ENCODE data around the gene MCM9.

Gene MCM9

GRCh38 chr6:118917546-118918328 lies 17.2 kb downstream of the MCM9 start:
- H3K4me1 ChIP-seq (ENCODE audit: control insufficient read depth in 1 of 2, insufficient read depth in 1 of 2, low read depth in 1 of 2, low read length in 1 of 2) = no peaks in the 10 kb centered on the region
- H3K27ac ChIP-seq = no peak overlapping the region
- no peaks in the 10 kb centered on the region for H3K27me3 ChIP-seq
- TF ChIP-seq, protein P1, sequence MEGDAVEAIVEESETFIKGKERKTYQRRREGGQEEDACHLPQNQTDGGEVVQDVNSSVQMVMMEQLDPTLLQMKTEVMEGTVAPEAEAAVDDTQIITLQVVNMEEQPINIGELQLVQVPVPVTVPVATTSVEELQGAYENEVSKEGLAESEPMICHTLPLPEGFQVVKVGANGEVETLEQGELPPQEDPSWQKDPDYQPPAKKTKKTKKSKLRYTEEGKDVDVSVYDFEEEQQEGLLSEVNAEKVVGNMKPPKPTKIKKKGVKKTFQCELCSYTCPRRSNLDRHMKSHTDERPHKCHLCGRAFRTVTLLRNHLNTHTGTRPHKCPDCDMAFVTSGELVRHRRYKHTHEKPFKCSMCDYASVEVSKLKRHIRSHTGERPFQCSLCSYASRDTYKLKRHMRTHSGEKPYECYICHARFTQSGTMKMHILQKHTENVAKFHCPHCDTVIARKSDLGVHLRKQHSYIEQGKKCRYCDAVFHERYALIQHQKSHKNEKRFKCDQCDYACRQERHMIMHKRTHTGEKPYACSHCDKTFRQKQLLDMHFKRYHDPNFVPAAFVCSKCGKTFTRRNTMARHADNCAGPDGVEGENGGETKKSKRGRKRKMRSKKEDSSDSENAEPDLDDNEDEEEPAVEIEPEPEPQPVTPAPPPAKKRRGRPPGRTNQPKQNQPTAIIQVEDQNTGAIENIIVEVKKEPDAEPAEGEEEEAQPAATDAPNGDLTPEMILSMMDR (IDR thresholded peaks at IDR 0.05) = no peak
- peaks cover 92% of the 10 kb centered on the region for H3K36me3 ChIP-seq
- H3K9me3 ChIP-seq = no peaks in the 10 kb centered on the region
- H3K4me3 ChIP-seq (ENCODE audit: low read depth in 1 of 2, low read length in 1 of 2) = no peak overlapping the region

GRCh38 chr6:118914598-118914997 lies 20.4 kb downstream of the MCM9 start:
- TF ChIP-seq, protein P1 (IDR thresholded peaks at IDR 0.05) = no peak
- no peaks in the 10 kb centered on the region for H3K27me3 ChIP-seq

GRCh38 chr6:118913161-118913560 lies 21.8 kb downstream of the MCM9 start:
- H3K36me3 ChIP-seq = peaks cover 90% of the 10 kb centered on the region
- H3K27ac ChIP-seq = no peak overlapping the region

More at GRCh38 chr6:118914598-118914997, 20.4 kb downstream of the MCM9 start:
- Histone ChIP-seq H3K36me3 (peaks cover 91% of the 10 kb centered on the region), H3K4me1 (ENCODE audit: control insufficient read depth in 1 of 2, insufficient read depth in 1 of 2, low read depth in 1 of 2, low read length in 1 of 2) (no peaks in the 10 kb centered on the region), H3K9me3 (no peaks in the 10 kb centered on the region), H3K27ac (no peak overlapping the region), H3K4me3 (ENCODE audit: low read depth in 1 of 2, low read length in 1 of 2) (no peak overlapping the region)

GRCh38 chr6:118912646-118913045 lies 22.3 kb downstream of the MCM9 start:
- no peaks in the 10 kb centered on the region for H3K4me1 ChIP-seq (ENCODE audit: control insufficient read depth in 1 of 2, insufficient read depth in 1 of 2, low read depth in 1 of 2, low read length in 1 of 2)
- TF ChIP-seq, protein P1 (IDR thresholded peaks at IDR 0.05) = no peak
- H3K9me3 ChIP-seq = no peaks in the 10 kb centered on the region
- H3K27ac ChIP-seq = no peak overlapping the region
- H3K4me3 ChIP-seq (ENCODE audit: low read depth in 1 of 2, low read length in 1 of 2) = no peak overlapping the region
- H3K27me3 ChIP-seq = no peaks in the 10 kb centered on the region
- peaks cover 91% of the 10 kb centered on the region for H3K36me3 ChIP-seq

More at GRCh38 chr6:118913161-118913560, 21.8 kb downstream of the MCM9 start:
- Histone ChIP-seq H3K9me3 (no peaks in the 10 kb centered on the region), H3K27me3 (no peaks in the 10 kb centered on the region), H3K4me3 (ENCODE audit: low read depth in 1 of 2, low read length in 1 of 2) (no peak overlapping the region), H3K4me1 (ENCODE audit: control insufficient read depth in 1 of 2, insufficient read depth in 1 of 2, low read depth in 1 of 2, low read length in 1 of 2) (no peaks in the 10 kb centered on the region)
- TF ChIP-seq, protein P1 (IDR thresholded peaks at IDR 0.05) = no peak

DNA sequence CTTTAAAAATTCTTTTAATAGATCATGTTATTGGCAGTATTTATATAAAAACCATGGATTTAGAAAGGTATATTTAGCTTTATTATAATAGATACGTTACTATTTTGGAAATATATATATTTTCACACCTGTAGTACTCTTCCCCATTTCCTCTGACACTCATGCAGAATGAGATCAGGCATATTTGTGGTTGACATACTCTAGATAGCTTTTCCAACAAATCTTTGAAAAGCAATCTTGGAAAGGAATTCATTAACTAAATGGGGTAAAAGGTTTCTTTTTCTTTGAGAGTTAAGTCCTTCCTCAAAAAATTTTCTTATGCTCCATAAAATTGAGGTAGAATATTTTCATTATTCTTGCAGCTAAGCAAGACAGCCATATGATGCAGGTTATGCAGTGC lies 26.5 kb downstream of the MCM9 start:
- no peak overlapping the region for H3K27ac ChIP-seq
- H3K4me3 ChIP-seq (ENCODE audit: low read depth in 1 of 2, low read length in 1 of 2) = no peak overlapping the region
- no peaks in the 10 kb centered on the region for H3K27me3 ChIP-seq
- H3K36me3 ChIP-seq = peaks cover 90% of the 10 kb centered on the region
- H3K4me1 ChIP-seq (ENCODE audit: control insufficient read depth in 1 of 2, insufficient read depth in 1 of 2, low read depth in 1 of 2, low read length in 1 of 2) = no peaks in the 10 kb centered on the region
- no peaks in the 10 kb centered on the region for H3K9me3 ChIP-seq
- TF ChIP-seq, protein P1 (IDR thresholded peaks at IDR 0.05) = no peak
